T-helper 1 cell treated with Interleukin-12 subunit alpha and Interleukin-12 subunit beta and Interleukin-4 antibody, amounts not matched to agents 30 μg/mL and 1 μg/mL, for 36 hours (primary cell): ENCODE measurements around the gene EPHA1.
A peak's percentile ranks its signal among the peaks of the same experiment; 100 is the strongest.

Experiments used
- H3K27ac Mint-ChIP-seq: one replicate; pipeline ENCODE4 v1.8.0; 2021; ENCODE audit warnings: mild to moderate bottlenecking, mixed read lengths
- H3K27me3 Mint-ChIP-seq: one replicate; pipeline ENCODE4 v1.8.0; 2021; ENCODE audit warnings: low read depth, mixed read lengths
- H3K36me3 Mint-ChIP-seq: one replicate; pipeline ENCODE4 v1.8.0; 2021; ENCODE audit warnings: low read depth, mixed read lengths
- H3K4me1 Mint-ChIP-seq: one replicate; pipeline ENCODE4 v1.8.0; 2021; ENCODE audit warnings: low read depth, mixed read lengths
- H3K4me3 Mint-ChIP-seq: one replicate; pipeline ENCODE4 v1.8.0; 2021; ENCODE audit warnings: mild to moderate bottlenecking, moderate library complexity, mixed read lengths
- H3K9me3 Mint-ChIP-seq: one replicate; pipeline ENCODE4 v1.8.0; 2021; ENCODE audit warnings: mixed read lengths

Gene EPHA1

DNA sequence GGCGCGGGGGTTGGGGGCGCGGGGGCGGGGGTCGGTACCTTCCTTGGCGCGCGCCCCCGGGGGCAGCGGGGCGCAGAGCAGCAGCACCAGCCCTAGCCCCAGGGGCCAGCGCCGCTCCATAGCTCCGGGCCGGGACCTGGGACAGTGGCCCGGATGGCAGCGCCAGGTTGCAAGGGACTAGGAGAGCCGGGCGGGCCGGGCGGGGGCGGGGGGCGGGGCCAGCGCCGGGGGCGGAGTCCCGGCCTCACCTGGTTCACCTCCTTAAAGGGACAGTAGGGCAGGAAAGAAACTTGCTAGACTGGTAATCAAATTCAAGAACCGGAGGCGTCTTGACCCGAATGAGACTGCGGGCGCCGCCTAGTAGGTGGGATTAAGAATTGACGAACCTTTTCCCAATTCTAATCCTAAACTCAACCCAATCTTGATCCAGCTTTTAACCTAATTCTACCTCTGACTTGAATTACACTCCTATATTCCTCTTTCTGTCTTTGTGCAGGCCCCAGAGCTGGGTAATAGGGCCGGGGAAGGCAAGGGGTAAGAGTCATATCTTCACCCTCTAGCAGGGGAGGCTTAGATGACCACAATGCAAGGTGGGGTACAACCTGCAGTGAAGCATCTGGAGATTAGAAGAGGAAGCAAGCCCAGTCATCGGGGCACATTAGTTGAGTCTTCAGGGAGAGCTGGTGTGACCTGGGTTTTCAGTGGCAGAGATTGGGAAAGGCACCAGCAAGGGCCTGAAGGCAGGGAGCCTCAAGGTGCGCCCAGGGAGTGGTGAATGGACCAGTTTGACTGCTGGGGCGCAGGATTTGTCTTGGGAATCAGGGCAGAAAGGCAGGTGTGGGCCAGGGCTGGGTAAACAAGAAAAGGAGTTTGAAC lies at the start of gene EPHA1:
Gene EPHA1, minus strand, starts transcription at position 171 of the 876 bp plus-strand sequence. Its CDS starts 51 bp downstream, at position 120.
- peak within 1 kb of the TSS; percentile 16 for H3K27ac Mint-ChIP-seq
- H3K36me3 Mint-ChIP-seq, result no peaks in the 10 kb centered on the region
- H3K4me1 Mint-ChIP-seq, result peaks cover 23% of the 10 kb centered on the region

DNA sequence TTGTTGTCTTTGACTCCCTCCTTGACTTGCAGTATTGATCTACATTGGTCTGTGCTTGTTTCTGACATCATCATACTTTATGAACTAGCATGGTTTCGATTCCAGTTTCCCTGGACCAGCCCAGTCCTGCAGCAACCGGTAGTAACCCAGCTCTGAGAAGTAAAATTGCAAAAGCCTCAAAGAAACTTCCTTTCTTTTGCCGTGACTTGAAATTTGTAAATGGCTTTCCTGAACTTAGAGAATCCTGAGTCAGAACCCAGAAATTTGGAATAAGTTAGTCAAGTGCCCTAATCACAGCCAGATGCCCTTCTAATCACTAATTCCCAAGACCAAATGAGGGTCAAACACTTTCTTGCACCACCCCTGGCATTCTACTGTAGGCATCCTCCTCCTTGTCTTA lies 49.6 kb upstream of the EPHA1 start:
- Mint-ChIP-seq H3K27ac (no peak overlapping the region), H3K4me3 (no peak overlapping the region), H3K4me1 (no peaks in the 10 kb centered on the region), H3K27me3 (peaks cover 4% of the 10 kb centered on the region), H3K9me3 (no peaks in the 10 kb centered on the region), H3K36me3 (no peaks in the 10 kb centered on the region)

More for the DNA sequence above, at the start of gene EPHA1:
- peaks cover 45% of the 10 kb centered on the region for H3K27me3 Mint-ChIP-seq
- no peaks in the 10 kb centered on the region for H3K9me3 Mint-ChIP-seq
- peak within 1 kb of the TSS; percentile 69 for H3K4me3 Mint-ChIP-seq

DNA sequence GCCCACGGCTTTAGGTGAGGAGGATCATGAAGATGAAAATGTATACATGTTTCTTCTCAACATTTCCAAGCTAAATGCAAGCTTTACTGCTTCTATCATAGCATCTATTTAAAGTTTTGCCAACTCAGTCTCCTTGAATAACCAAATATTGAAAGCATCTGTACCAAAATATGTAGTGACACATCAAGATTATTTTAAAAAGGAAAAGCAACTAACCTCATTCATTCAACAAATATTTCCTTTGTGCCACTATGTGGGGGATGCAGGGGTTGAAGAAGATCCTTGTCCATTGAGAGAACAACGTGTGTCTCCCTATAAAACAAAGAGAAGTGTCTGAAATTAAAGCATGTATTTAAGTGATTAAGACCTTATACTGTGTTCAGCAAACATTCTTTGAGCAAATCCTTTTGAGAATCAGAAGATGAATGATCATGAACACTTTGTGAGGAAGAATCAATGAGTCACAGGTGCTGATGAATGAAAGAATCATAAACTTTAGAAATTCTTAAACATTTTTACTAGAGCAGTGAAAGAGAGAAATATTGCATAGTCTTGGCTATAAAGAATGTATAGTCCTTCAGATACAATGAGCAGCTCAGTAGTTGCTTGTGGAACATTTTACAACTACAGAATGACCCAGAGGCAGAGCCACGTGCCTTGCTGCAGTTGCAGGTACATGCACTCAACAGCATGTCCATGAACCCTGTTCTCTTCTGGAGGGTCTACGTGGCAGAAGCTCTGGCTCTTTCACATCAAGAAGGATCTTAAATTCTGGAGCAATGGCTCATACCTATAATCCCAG lies 48.5 kb upstream of the EPHA1 start:
- Mint-ChIP-seq H3K4me1 (no peaks in the 10 kb centered on the region), H3K9me3 (no peaks in the 10 kb centered on the region), H3K27me3 (peaks cover 4% of the 10 kb centered on the region), H3K4me3 (no peak overlapping the region), H3K36me3 (no peaks in the 10 kb centered on the region), H3K27ac (no peak overlapping the region)

DNA sequence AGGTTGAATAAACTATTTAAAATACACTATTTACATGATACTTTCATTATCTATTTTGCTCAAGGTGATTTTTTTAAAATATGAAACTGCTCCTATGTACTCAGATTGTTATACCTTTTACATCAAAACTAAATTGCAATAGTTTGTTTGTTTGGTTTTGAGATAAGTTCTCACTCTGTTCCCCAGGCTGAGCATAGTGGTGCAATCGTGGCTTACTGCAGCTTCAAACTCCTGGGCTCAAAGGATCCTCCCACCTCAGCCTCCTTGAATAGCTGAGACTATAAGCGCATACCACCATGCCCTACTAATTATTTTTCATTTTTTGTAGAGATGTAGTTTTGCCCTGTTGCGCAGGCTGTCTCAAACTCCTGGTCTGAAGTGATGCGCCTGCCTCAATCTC lies 47.3 kb upstream of the EPHA1 start:
- H3K36me3 Mint-ChIP-seq, result no peaks in the 10 kb centered on the region
- H3K27ac Mint-ChIP-seq, result no peak overlapping the region
- H3K9me3 Mint-ChIP-seq, result no peaks in the 10 kb centered on the region
- no peaks in the 10 kb centered on the region for H3K4me1 Mint-ChIP-seq
- H3K27me3 Mint-ChIP-seq, result peaks cover 4% of the 10 kb centered on the region
- H3K4me3 Mint-ChIP-seq, result no peak overlapping the region

DNA sequence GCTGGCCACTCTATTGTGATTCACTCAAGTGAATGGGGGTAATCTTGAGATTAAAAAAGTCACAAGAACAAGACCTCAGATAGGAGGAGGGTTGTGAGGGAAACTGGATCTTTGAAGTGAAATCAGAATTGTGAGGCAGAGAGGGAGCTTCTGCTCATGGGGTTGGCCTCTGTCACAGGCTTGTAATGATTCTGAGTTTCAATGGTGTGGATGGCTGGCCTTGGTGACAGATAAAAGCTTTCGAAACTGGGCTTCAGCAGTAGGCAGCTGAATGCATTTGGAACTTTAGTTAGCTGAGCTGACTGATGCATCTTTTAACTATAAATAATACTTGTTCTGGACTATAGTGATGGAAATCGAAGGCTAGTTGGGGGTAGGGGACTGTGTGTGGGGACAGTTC lies 46.8 kb upstream of the EPHA1 start:
- no peaks in the 10 kb centered on the region for H3K36me3 Mint-ChIP-seq
- no peak overlapping the region for H3K4me3 Mint-ChIP-seq
- H3K27ac Mint-ChIP-seq, result no peak overlapping the region
- H3K27me3 Mint-ChIP-seq, result peaks cover 4% of the 10 kb centered on the region
- no peaks in the 10 kb centered on the region for H3K9me3 Mint-ChIP-seq
- H3K4me1 Mint-ChIP-seq, result no peaks in the 10 kb centered on the region

DNA sequence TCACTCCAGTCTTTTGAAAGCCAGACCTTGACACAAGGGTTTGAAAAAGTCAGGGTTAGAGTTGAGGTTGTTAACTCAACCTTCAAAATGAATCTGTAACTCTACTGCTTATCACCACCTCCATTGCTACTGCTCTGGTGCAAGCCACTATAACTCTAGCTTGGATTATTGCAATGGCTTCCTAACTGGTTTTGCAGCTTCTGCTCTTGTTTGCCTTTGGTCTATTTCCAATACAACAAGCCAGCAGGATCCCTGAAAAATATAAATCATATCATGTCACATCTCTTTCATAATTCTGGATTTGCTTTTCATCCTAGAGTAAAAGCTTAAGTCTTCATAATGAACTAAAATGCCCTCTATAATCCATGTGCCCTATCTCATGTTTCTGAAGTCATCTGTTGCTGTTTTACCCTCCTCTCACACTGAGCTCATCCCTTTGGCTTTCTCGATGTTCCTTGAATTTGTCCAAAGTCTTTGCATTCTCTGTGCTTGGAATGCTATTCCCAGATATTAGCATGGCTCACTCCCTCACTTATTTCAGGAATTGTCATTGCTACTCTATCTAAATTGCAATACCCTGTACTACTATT lies 45.5 kb upstream of the EPHA1 start:
- Mint-ChIP-seq H3K4me3 (no peak overlapping the region), H3K27me3 (peaks cover 4% of the 10 kb centered on the region), H3K27ac (no peak overlapping the region), H3K4me1 (no peaks in the 10 kb centered on the region), H3K9me3 (no peaks in the 10 kb centered on the region), H3K36me3 (no peaks in the 10 kb centered on the region)

DNA sequence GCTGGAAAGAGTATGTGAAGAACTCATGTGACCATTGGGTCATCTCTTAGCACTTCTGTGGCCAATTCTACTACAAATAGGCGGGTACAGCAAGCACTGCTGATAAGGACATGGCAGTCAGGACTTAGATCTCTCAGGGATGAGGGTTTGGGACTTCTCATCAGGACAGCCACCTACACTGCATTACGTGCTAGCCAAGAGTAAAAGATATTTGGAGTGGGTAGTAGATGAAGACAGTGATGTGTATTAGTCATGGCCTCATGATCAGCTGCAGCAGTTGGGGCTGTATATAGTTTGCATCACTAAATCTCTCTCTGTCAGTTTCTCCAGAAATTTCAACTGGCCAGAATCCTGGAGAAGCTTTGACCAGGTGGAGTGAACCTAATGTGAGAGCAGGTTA lies 43.8 kb upstream of the EPHA1 start:
- Mint-ChIP-seq H3K9me3 (no peaks in the 10 kb centered on the region), H3K4me1 (no peaks in the 10 kb centered on the region), H3K4me3 (no peak overlapping the region), H3K27me3 (peaks cover 4% of the 10 kb centered on the region), H3K27ac (no peak overlapping the region), H3K36me3 (no peaks in the 10 kb centered on the region)

DNA sequence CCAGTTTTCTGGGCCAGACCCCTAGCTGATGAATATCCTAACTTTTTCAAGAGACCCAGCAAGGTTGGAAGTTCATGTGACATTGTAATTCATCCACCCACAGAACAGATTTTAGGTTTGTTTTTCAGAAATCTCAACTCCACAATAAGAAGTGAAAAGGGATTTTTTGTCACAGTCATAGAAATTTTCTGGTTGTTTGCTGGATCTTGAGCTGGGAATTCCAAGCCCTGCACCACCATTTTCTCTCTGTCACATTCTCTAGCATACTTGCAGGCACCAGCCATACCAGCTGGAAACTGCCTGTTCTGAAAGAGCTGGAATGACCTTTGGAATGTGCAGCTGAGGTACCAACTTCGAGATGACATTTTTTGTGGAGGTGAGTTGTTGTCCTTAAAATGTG lies 43.1 kb upstream of the EPHA1 start:
- no peak overlapping the region for H3K27ac Mint-ChIP-seq
- H3K9me3 Mint-ChIP-seq, result no peaks in the 10 kb centered on the region
- no peaks in the 10 kb centered on the region for H3K4me1 Mint-ChIP-seq
- peaks cover 4% of the 10 kb centered on the region for H3K27me3 Mint-ChIP-seq
- H3K36me3 Mint-ChIP-seq, result no peaks in the 10 kb centered on the region
- H3K4me3 Mint-ChIP-seq, result no peak overlapping the region

DNA sequence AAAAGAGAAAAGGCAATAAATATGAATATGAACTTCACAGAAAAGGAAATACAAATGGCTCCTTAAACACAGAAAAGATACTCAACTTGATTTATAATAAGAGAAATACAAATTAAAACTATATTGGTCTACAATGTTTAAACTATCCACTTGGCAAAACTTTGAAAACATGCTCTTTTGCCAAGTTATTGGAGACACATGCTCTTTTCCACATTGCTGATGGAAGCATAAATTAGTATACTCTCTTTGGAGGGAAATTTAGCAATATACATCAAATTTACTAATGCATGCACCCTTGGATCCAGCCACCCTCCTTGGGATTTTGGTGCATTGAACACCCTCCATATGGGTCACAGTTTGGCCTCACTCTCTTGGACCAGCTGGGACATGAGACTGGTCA lies 42.5 kb upstream of the EPHA1 start:
- Mint-ChIP-seq H3K9me3 (no peaks in the 10 kb centered on the region), H3K4me1 (no peaks in the 10 kb centered on the region), H3K36me3 (no peaks in the 10 kb centered on the region), H3K27me3 (peaks cover 4% of the 10 kb centered on the region), H3K4me3 (no peak overlapping the region), H3K27ac (no peak overlapping the region)

DNA sequence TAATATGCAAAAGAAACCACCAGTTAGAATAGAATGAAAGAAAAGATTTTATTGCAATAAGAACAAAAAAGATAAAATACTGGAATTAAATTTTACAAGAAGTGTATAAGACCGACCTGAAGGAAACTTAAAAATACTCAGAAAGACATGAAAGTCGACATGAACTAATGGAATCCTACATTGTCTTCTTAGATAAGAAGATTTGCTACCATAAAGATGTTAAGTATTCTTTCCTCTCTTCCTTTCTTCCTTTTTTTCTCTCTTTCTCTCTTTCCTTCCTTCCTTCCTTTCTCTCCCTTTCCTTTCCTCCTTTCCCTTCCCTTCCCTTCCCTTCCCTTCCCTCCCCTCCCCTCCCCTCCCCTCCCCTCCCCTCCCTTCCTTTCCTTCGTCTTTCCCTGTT lies 41.1 kb upstream of the EPHA1 start:
- no peaks in the 10 kb centered on the region for H3K36me3 Mint-ChIP-seq
- H3K27me3 Mint-ChIP-seq, result no peaks in the 10 kb centered on the region
- no peak overlapping the region for H3K27ac Mint-ChIP-seq
- H3K9me3 Mint-ChIP-seq, result no peaks in the 10 kb centered on the region
- no peaks in the 10 kb centered on the region for H3K4me1 Mint-ChIP-seq
- H3K4me3 Mint-ChIP-seq, result no peak overlapping the region

DNA sequence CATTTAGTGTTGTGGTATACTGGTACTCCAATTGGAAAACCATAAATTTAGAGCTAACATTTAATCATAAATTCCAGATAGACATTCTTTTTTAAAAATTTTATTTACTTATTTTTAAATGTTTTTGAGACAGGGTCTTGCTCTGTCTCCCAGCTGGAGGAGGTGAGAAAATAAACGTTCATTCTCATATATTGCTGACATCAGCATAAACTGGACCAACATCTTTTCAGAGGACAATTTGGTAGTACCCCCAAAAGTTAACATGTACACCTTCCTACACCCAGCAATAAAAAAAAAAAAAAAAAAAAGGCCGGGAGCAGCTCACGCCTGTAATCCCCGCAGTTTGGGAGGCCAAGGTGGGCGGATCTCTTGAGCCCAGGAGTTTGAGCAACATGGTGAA lies 39.8 kb upstream of the EPHA1 start:
- Mint-ChIP-seq H3K4me1 (no peaks in the 10 kb centered on the region), H3K27ac (no peak overlapping the region)

DNA sequence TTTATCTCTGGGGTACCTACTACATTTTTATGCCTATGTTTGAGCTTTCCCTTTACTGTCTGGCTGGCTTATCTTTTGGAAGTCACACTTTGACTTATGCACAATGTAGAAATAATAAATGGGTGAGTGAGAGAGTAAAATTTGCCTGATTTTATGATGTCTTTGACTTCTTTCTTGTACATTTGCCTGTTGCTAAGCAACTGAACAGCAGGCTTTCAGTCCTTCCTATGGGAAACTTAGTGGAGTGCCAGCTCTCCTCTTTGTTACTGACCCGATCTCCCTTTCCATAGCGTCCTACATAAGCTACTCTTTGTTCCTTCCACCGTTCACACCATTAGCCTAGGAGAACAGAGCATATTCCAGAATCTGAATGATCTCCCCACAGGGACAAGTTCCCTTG lies 38.8 kb upstream of the EPHA1 start:
- H3K36me3 Mint-ChIP-seq, result no peaks in the 10 kb centered on the region
- H3K27ac Mint-ChIP-seq, result no peak overlapping the region
- H3K4me3 Mint-ChIP-seq, result no peak overlapping the region
- no peaks in the 10 kb centered on the region for H3K9me3 Mint-ChIP-seq
- no peaks in the 10 kb centered on the region for H3K27me3 Mint-ChIP-seq
- H3K4me1 Mint-ChIP-seq, result no peaks in the 10 kb centered on the region

More for the DNA sequence above, 39.8 kb upstream of the EPHA1 start:
- no peaks in the 10 kb centered on the region for H3K9me3 Mint-ChIP-seq
- H3K4me3 Mint-ChIP-seq, result no peak overlapping the region
- H3K27me3 Mint-ChIP-seq, result no peaks in the 10 kb centered on the region
- no peaks in the 10 kb centered on the region for H3K36me3 Mint-ChIP-seq

DNA sequence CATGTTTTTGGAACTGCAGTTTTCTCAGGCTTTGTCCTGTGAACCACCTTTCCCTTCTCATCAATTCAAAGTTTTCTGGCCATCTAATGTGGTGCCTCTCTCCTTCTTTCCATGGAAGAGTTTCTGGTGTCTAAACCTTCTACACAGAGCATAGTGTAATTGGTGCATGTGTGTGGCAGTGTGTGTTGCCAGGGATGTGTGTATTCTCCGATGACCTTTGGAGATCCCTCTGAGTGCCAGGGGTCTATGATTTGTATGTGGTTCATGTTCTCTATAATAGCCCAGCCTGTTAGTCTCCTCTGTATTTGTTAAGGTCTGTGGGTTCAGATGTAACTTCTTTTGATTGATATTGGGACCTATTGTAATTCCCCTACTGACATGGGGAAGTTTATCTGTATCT lies 36.1 kb upstream of the EPHA1 start:
- no peaks in the 10 kb centered on the region for H3K27me3 Mint-ChIP-seq
- H3K27ac Mint-ChIP-seq, result no peak overlapping the region
- H3K36me3 Mint-ChIP-seq, result no peaks in the 10 kb centered on the region
- H3K9me3 Mint-ChIP-seq, result no peaks in the 10 kb centered on the region
- no peak overlapping the region for H3K4me3 Mint-ChIP-seq
- H3K4me1 Mint-ChIP-seq, result no peaks in the 10 kb centered on the region

DNA sequence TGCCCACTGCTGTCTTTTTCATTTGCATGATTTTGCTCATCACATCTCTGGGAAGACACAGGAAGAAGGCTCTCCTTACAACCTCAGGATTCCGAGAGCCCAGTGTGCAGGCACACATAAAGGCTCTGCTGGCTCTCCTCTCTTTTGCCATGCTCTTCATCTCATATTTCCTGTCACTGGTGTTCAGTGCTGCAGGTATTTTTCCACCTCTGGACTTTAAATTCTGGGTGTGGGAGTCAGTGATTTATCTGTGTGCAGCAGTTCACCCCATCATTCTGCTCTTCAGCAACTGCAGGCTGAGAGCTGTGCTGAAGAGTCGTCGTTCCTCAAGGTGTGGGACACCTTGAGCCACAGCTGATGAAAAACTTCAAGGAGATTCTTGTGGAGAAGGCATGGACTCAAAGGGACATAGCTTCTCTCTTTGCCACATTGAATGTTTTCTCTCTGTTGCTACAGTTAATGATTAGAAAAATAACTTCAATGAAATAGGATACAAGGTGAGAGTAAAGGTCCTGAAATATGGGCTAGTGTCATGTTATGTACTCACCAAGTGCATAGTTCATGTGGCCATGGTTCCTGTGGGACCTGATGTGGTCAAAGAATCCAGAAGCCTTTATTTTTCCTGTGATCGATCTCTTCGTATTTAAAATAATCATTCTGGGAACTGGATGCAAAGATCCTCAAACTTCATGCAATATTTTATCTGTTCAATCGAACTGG lies 35.6 kb upstream of the EPHA1 start:
- Mint-ChIP-seq H3K27me3 (no peaks in the 10 kb centered on the region), H3K4me1 (peaks cover 3% of the 10 kb centered on the region), H3K4me3 (no peak overlapping the region), H3K27ac (no peak overlapping the region), H3K36me3 (no peaks in the 10 kb centered on the region), H3K9me3 (no peaks in the 10 kb centered on the region)
